ENCODE measurements around the gene KCNMA1. TPM values are rescaled to one million over a fixed set of nuclear protein-coding genes. Genes with fewer than 3 reads are reported as not detected.

KCNMA1 gene
- total RNA-seq, 2 donors from 2014 or later, result 5.9 to 9.3 TPM

DNA sequence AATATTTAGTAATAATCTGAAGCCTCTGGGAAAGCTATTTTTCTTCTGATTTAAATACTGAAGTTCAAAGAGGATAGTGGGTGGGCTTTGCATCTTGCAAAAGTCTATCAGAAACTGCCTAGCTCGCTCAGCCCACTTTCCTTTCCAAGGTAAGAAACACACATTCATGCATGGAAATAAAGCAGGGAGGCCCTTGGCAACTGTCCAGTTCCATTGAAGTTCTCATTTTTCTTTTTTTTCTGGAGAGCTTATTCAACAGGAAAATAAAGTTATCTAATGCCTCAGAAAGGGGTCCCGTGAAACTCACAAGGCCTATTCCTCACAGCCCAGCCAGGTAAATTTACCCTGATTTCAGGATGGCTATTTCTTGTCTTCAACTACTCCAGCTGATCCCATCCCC is 654.9 kb downstream of the KCNMA1 start:
- no peak for TF ChIP-seq POLR2A (IDR thresholded peaks at IDR 0.05)
- TF ChIP-seq, protein P1, sequence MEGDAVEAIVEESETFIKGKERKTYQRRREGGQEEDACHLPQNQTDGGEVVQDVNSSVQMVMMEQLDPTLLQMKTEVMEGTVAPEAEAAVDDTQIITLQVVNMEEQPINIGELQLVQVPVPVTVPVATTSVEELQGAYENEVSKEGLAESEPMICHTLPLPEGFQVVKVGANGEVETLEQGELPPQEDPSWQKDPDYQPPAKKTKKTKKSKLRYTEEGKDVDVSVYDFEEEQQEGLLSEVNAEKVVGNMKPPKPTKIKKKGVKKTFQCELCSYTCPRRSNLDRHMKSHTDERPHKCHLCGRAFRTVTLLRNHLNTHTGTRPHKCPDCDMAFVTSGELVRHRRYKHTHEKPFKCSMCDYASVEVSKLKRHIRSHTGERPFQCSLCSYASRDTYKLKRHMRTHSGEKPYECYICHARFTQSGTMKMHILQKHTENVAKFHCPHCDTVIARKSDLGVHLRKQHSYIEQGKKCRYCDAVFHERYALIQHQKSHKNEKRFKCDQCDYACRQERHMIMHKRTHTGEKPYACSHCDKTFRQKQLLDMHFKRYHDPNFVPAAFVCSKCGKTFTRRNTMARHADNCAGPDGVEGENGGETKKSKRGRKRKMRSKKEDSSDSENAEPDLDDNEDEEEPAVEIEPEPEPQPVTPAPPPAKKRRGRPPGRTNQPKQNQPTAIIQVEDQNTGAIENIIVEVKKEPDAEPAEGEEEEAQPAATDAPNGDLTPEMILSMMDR (IDR thresholded peaks at IDR 0.05), result no peak
- ATAC-seq (no peak), DNase-seq (no peak)
- no peaks in the 10 kb centered on the region for H3K27me3 ChIP-seq
- intact Hi-C loops (cut with DNase I), result no loop called here
- H3K36me3 ChIP-seq (replicated peaks in 1 of 2; ENCODE audit: insufficient read depth in 1 of 2, low read depth in 2 of 2), result no peaks in the 10 kb centered on the region
- H3K4me1 ChIP-seq, result no peaks in the 10 kb centered on the region
- no peak overlapping the region for H3K4me3 ChIP-seq
- 75 to 83% methylated on average over 2 of the region's 2 CpGs for WGBS, 2 donors
- no peak overlapping the region for H3K27ac ChIP-seq
- H3K9me3 ChIP-seq, result no peaks in the 10 kb centered on the region

DNA sequence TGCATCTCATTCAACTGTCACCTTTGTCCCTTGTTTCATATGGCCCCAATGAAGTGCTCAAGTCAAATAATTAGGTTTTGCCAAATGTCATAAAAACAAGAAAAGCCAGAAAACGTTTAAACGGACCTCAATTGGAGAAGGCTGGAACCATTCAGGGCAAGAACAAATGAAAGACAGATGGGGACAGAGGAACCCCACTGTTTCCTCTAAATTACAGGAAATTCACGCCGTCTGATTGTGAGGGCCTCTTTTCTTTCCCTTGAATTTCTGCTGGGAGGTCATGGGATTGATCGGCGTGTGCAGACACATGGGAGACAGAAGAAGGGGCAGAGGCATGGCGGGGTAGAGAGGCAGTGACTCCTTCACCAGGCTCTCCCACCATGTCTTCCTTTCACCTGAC is 656.4 kb downstream of the KCNMA1 start:
- Histone ChIP-seq H3K9me3 (no peaks in the 10 kb centered on the region), H3K4me1 (no peaks in the 10 kb centered on the region), H3K36me3 (replicated peaks in 1 of 2; ENCODE audit: insufficient read depth in 1 of 2, low read depth in 2 of 2) (no peaks in the 10 kb centered on the region), H3K27me3 (no peaks in the 10 kb centered on the region), H3K4me3 (no peak overlapping the region), H3K27ac (no peak overlapping the region)
- ATAC-seq, result no peak
- intact Hi-C loops (cut with DNase I), result no loop called here
- 85 to 89% methylated on average over 7 of the region's 7 CpGs for WGBS, 2 donors
- TF ChIP-seq, protein P1 (IDR thresholded peaks at IDR 0.05), result no peak
- TF ChIP-seq POLR2A (IDR thresholded peaks at IDR 0.05), result no peak
- no peak for DNase-seq

DNA sequence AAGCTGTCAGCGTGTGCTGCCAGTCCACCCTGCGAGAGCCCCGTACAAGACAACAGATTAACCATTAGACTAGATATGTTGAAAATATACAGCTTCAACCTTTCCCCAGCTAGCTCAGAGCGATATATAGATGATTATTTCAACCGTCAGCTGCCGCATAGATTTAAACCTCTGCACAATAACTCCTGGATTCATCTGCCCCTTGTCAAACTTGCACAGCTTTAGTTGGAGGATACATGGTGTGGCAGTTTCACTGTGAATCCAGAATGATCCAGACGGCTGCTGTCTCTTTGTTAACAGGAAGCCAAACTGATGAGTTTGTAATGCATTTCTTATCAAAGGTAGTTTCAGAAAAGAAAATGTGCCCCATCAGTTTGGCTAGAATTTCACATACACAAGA is 659.7 kb downstream of the KCNMA1 start:
- 88 to 92% methylated on average over 7 of the region's 7 CpGs for WGBS, 2 donors
- Histone ChIP-seq H3K27me3 (no peaks in the 10 kb centered on the region), H3K9me3 (no peaks in the 10 kb centered on the region), H3K4me3 (no peak overlapping the region), H3K36me3 (replicated peaks in 1 of 2; ENCODE audit: insufficient read depth in 1 of 2, low read depth in 2 of 2) (no peaks in the 10 kb centered on the region), H3K4me1 (no peaks in the 10 kb centered on the region), H3K27ac (no peak overlapping the region)
- TF ChIP-seq, protein P1 (IDR thresholded peaks at IDR 0.05), result no peak
- TF ChIP-seq POLR2A (IDR thresholded peaks at IDR 0.05), result no peak
- ATAC-seq (no peak), DNase-seq (no peak)
- intact Hi-C loops (cut with DNase I), result no loop called here

DNA sequence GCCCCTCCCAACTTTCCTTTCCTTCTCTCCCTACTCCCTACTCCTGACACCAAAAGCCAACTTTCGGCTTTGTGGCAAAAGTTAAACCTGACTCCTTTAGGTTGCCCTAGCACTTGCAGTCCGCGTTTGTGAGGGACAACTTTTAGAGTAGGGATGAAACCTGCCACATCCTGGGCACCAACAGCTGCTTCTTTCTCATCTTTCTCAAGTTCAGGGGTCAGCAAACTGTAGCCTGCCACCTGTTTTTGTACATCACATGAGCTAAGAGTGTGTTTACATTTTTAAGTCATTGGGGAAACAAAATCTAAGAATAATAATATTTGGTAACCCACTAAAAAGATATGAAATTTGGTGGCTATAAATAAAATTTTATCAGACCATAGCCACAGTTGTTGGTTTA is 660.6 kb downstream of the KCNMA1 start:
- H3K4me3 ChIP-seq, result no peak overlapping the region
- H3K9me3 ChIP-seq, result no peaks in the 10 kb centered on the region
- intact Hi-C loops (cut with DNase I), result no loop called here
- TF ChIP-seq POLR2A (IDR thresholded peaks at IDR 0.05), result no peak
- TF ChIP-seq, protein P1 (IDR thresholded peaks at IDR 0.05), result no peak
- H3K4me1 ChIP-seq, result no peaks in the 10 kb centered on the region
- WGBS, 2 donors, result 88 to 97% methylated on average over 3 of the region's 3 CpGs
- H3K36me3 ChIP-seq (replicated peaks in 1 of 2; ENCODE audit: insufficient read depth in 1 of 2, low read depth in 2 of 2), result no peaks in the 10 kb centered on the region
- no peaks in the 10 kb centered on the region for H3K27me3 ChIP-seq
- DNase-seq, result no peak
- ATAC-seq, result no peak
- H3K27ac ChIP-seq, result no peak overlapping the region

DNA sequence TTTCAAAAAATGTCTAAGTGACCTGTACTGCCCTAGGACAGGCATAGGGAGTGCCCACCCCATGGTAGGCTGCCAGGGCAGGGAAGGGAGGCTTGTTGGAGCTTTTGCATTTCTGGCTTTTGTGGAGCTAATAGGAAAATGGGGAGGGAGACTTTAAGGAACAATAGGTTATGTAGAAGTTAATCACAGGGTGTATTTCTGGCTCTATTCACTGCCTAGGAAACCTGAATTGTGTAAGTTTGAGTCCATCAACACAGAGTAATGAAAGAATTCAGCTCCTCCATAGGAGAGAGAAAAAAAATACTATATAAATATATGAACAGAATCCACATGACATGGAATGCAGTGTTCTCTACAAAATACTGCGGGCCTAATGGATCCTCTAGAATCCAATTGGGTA is 661.5 kb downstream of the KCNMA1 start:
- Histone ChIP-seq H3K36me3 (replicated peaks in 1 of 2; ENCODE audit: insufficient read depth in 1 of 2, low read depth in 2 of 2) (no peaks in the 10 kb centered on the region), H3K4me3 (no peak overlapping the region), H3K4me1 (no peaks in the 10 kb centered on the region), H3K9me3 (no peaks in the 10 kb centered on the region), H3K27ac (no peak overlapping the region), H3K27me3 (no peaks in the 10 kb centered on the region)
- intact Hi-C loops (cut with DNase I), result no loop called here
- no peak for DNase-seq
- WGBS, 2 donors, result 100% methylated on average over 1 of the region's 1 CpG
- no peak for ATAC-seq
- TF ChIP-seq, protein P1 (IDR thresholded peaks at IDR 0.05), result no peak
- TF ChIP-seq POLR2A (IDR thresholded peaks at IDR 0.05), result no peak
